NCI-H2081 treated with DMSO at 0.1 percent for 48 hours (cell line): Measurements from ENCODE around the gene WDR72.
A peak's percentile ranks its signal among the peaks of the same experiment; 100 is the strongest.
"Not testable (repeated sequence)": the region's sequence is repeated elsewhere in the genome, so short reads cannot be mapped to it uniquely, and the experiment has no call there.

Experiments
- DNase-seq: peaks from one replicate; lab custom pipeline; 2025; lab: John Stamatoyannopoulos, UW

The WDR72 gene

DNA sequence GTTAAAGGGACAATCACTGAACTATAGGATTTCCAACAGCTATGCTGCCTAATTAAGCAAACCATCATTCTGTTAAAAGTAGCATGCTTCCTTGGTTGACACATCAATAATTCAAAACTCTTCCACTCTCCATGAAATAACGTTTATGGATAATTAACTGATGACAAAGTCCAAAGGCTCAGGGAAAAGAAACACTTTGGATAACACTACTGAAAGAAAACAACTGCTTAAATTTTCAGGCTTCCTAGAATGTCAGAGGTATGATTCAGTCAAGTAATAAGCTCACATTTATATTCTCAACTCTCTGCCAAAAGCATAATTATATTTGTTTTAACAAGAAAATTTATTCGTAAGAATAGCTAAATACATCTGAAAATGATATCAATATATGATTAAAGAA lies 49.6 kb downstream of the WDR72 start:
- no peak for DNase-seq

DNA sequence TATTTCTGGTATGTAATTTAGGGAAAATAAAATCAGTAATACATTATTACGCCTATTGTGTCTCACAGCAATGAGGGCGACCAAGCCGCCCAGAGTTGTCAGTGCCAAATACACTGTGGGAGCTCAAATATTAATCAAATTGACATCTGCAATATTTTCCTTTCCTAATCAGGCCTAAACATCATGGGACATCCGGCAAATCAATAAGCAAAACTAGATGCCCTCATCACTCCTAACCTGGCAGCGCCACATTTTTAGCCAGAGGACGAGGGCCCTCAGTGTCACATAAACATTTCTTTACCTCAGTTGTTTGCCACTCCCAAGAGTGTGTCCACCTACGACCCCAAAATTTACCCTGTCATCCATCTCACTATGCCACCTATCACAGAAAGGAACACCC lies 64.1 kb downstream of the WDR72 start:
- no peak for DNase-seq

DNA sequence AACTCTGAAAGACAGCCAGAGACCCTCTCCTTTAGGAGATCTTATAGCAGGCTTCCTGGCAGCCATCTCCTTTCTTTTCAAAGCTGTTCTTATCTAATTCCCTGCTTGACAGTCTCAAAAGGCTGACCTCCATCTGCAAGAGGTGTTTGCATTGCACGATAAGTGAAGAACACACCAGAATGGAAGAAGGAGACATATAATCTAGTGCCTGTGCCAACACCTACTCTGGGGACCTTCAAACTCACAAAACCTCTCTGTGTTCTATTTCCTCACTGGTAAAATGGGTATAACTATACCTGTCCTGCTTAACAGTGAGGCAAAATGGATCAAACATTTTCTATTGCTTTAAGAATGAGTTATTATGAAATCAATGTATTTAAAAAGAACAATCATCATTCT lies 65.0 kb downstream of the WDR72 start:
- DNase-seq, result no peak

DNA sequence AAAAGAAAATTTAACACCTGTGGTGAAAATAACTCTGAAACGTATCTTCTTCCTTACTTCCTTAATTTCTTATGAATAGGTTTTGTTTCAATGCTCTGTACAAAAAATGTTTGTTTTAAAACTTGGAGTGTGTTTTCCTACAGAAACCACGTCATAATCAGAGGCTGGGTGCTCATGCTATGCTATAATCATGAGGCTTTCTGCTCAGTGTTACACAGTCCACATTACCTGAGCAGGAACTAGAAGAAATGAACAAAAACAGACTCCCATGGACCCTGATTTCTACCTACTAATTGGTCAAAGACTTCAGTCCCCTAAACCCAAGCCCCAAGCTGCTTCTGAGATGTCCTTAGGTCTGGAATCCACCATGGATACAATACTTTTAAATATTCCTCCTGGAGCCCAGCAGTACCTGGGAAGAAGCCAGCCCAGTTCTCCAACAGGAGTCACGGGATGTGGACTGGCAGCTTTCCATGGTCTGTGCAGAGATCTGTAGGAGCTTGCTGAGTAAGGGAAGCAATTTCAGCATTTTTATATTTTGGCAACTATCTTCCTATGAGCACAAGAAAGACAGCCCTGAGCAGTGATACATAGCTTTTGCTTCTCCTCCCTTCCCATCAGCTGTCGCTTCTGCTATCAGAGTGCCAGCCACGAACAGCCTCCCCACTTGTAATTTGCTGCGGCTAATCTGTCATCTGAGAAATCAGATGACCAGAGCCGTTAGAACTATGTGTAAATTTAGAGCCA lies 65.6 kb downstream of the WDR72 start:
- DNase-seq, result no peak

DNA sequence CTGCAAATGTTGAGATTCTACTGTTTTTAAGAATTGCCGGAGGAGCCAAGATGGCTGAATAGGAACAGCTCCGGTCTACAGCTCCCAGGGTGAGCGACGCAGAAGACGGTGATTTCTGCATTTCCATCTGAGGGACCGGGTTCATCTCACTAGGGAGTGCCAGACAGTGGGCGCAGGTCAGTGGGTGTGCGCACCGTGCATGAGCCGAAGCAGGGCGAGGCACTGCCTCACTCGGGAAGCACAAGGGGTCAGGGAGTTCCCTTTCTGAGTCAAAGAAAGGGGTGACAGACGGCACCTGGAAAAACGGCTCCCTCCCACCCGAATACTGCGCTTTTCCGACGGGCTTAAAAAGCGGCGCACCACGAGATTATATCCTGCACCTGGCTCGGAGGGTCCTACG lies 75.3 kb downstream of the WDR72 start:
- DNase-seq, result not testable (repeated sequence)

DNA sequence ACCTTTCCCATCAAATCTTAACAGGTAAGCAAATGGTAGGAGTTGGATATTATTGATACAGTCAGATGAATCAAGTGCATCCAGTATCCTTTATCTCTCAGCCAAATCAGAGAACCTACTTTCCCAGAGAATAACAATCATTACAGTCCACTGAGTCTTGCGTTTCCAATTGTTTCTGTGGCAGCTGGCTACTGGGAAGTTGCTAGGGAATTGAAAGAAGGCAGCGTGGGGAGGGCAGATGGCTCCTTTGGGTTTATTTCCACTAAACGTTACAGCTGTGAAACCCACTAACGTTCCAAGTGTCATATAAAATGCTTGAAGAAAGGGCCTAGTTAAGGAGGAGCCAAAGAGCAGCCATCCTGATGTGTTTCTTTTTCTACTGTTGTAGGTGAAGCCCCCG lies 78.4 kb downstream of the WDR72 start:
- DNase-seq, result no peak

DNA sequence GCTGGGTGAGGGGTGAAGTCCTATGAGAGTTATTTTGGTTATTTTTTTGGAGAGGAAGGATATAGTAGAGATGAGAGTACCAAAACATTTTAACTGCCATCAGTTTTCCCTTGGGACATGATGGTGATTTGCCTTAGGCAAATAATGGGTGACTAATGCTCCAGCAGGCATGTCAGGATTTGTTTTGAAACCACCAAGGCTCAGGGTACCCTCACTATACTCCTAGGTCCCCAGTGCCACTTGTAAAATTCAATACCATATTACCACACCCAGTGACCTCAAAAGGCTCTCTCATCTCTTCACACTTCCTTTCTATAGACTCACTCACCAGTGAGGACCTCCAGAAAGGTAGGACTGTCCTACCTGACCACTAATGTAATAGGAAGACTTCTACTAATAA lies 83.6 kb downstream of the WDR72 start:
- no peak for DNase-seq

DNA sequence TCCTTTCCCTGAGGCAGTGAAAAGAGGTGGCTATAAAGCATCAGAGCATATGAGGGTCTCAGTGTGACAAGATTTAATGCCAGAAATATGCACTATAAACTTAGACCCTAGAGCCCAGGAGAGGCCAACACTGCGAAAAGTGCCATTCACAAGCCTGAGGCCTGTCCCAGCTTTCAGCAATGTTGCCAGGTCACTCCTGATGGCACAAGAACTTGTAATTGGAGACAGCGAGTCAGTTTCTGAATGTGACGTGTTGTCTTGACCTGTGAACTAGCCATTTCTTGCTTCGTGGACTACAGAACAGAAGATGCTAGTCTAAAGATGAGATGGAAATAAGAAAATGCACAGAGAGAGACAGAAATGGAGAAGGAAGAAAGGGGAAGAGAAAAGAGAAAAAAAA lies 87.9 kb downstream of the WDR72 start:
- no peak for DNase-seq

DNA sequence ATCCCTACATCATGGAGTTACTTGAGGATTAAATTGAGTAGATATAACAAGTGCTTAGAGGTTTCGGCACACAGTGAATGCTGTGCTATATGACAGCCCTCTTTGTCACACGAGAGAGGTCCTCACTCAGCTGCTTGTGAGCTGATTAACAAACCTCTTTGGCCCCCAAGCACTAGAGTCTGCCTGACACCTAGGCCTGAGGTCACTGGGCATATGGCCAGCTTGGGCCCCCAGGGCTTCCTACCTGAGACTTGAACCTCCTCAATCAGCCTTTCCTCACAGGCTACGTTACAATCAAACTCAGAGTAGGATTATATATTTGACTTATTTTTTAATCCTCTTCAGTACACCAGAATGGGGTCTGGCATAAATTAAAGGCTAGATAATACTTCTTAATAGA lies 88.8 kb downstream of the WDR72 start:
- DNase-seq, result no peak

DNA sequence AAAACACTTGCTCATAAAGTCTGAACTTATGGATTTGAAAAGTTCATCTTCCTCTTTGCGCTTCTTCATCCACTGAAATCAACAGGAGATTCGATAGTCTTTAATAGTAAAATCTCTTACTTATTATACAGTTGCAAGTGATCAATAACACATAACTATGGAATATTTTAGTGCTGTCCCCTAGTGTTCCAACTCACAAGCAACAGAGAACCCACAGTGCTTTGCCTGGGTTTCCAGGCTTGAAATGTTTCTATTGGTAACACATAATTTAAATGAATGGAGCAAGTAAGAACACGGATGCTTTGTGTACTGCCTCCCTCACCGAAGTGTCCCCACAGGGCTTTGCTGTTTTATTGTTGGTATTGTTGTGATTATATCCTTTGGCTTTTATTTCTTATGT lies 93.5 kb downstream of the WDR72 start:
- DNase-seq, result no peak

DNA sequence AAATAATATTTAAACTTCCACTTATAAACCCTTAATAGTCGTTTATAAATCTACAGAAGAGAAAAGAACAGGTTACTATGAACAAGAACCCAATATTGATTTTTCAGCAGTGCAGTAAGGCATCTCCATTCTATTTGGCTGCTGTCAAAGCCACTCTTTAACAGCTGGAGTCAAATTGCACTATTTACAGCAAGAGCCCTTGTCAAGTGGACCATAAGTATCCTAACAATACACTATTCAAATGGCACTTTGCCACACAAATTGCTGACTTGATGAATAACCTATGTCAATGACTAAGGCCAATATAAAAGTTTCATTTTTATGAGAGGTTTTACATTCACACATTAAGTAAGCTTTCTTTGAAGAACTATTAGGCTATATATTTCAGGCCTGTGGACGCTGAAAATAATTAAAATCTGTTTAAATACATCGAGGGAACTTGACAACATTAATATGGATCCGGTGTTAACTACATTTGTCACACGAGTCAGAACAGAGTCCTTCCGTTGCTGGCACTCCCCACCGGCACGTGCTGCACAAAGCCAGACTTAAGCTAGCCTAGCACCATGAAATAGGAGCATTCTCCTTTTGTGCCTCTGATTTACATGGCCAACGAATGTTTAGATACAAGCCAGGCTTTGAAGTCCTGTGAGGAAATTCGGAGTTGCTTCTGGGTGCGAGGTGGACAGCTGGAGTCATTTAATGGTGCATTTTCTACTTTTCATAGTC lies 100.5 kb downstream of the WDR72 start:
- DNase-seq, result peak; percentile 95

DNA sequence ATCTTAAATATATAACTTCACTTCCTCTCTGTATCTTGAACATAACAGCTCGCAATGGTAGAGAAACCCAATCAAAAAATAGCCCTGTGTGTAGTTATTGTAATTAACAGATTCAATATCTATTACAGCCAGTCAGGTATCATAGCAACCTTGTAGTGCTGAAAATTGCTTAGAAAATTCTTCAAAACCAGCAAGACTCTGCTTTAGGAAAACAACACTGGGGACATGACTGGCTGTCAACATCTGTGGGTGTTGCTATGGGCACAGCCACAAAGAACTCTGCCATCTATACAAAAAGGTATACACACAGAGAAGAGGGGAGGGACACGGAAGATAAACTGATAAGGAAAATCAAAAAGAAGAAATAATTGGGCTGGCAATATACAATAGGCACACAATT lies 101.2 kb downstream of the WDR72 start:
- peak; percentile 81 for DNase-seq

DNA sequence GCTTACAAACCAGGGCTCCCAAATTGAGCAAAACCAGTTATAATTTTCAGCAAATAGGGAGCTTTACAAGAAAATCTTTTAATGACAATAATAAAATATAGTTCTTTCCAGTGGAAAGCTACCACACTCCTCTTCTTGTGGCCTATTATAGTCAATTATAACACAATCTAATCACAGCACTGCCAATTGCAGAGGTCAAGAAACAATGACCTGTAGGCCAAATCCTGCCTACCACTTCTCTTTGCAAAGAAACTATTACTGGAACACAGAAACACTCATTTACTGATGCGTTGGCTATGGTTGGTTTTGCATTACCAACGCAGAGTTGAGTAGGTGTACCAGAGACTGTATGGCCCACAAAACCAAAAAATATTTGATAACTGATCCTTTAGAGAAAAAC lies 110.5 kb downstream of the WDR72 start:
- no peak for DNase-seq

DNA sequence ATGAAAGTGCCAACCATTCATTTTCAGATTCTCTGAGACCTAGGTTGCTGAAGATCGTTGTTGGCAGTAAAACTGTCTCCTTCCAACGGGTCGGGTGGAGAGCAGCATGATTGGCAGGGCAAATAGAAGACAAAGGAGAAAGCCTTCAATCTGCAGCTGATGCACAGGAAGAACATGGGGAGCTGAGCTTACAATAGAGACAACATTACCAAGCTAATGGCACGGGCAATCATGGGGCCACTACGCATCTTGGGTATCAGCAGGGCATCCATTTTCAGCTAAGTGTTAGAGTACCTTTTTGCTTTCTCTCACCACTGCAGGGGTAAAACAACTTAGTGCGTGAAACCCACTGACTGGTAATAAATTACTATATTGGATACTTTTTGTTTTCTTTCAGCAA lies 114.8 kb downstream of the WDR72 start:
- peak; percentile 83 for DNase-seq

DNA sequence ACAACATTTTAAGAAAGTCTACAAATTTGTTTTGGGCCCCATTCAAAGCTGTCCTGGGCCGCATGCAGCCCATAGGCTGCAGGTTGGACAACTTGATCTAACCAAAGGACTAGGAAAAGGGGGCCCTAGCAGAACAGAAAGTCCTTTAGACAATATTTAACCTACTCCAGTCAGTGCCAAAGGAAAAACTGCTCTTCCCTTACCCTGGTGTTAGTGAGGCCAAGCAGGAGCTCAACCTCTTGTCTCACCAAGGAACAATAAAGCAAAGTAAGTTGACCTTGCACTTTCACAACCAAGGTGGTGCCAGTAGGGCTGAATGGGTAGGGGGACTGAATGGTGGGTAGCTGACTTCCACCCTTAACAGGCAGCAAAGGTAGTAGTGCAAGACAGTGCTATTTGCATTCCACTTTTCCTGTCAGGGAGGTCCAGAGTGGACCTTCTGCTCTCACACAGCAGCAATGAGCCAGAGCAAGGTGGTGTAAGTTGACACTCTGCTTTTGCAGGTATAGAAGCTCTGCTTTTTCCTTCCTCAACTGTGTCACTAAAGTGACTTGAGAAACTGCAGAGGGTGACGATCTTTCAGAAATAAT lies 124.9 kb downstream of the WDR72 start:
- DNase-seq, result no peak

DNA sequence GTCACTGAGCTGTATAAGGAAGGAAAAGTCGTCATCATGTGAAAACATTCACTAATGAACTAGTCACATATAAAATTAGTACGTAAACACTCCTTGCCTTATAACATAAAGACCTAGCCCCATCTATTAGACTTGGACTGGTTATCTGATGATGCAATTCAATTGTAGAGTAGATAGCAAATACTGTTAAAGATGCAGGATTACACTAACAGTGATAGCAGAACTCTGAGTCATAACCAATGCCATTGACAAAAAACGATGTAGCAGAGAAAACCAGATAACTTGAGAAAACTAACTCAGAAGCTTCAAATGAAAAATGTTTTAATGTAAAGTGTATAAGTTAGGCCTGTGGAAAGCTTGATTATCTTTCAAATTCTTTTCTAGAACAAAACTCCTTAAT lies 132.2 kb downstream of the WDR72 start:
- no peak for DNase-seq

DNA sequence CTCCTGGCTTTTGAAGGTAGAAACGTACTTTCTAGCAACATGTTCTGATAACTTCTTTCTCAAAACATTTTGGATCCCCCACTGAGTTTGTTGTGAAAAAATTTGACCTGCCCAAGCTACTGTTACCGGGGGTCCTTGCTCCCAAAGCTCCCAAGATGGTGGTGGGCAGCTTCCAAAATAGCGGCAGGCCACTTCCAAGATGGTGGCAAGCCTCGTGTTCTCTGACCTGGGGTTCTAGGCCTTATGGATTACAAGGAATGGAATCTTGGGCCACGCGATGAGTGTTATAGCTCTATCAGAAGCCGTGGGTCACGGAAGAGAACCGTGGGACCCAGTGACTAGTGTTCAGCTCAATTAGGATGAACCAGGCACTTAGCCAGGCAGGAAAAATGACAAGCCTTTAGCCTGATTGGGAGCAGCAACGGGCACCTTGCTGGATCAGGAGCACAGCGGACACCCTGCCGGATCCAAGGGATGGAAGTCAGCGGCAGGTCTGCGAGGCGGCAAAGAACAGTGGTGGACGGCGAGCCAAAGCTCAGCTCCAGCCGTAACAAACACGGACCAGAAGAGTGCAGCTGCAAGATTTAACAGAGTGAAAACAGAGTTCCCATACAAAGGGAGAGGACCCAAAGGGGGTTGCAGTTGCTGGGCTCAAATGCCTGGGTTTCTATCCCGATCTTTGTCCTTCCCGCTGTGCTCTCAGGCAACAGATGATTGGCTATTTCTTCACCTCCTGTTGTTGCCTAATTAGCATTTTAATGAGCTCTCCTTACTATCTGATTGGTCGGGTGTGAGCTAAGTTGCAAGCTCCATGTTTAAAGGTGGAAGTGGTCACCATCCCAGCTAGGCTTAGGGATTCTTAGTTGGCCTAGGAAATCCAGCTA lies 133.3 kb downstream of the WDR72 start:
- no peak for DNase-seq

DNA sequence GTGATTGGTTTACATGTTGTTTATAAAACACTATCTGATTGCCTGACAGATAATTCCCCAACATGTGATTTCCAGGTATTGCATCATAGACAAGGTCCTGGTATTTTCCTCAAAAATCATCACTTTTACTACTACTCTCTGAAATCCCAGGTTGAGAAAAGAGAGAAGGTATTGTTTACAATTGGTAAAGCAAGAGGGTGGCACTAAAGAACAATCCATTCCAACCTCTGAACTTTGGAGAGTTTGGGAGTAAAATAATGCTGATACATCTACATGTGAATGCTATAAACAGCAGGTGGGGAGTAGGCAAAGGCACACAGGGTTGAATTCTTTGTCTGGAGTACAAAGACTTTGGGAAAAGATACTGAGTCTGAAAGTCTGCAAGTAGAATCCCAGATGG lies 134.2 kb downstream of the WDR72 start:
- no peak for DNase-seq

DNA sequence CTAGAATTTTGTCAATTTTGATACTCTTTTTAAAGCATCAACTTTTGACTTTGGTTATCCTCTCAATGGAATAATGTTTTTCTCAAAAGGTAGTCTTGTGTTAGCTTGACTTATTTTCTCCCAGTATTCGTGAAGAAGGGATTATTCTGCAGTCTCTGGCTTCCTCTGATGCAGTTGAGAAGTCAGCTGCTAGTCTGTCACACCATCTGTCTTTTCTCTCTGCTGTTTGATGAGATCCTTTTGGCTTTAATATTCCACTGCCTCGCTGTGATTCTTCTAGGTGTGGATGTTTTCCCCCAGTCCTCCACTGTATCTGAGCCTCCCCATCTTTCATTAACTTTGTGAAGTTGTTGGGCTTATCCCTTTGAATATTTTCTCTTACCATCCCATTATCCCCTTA lies 141.0 kb downstream of the WDR72 start:
- no peak for DNase-seq

DNA sequence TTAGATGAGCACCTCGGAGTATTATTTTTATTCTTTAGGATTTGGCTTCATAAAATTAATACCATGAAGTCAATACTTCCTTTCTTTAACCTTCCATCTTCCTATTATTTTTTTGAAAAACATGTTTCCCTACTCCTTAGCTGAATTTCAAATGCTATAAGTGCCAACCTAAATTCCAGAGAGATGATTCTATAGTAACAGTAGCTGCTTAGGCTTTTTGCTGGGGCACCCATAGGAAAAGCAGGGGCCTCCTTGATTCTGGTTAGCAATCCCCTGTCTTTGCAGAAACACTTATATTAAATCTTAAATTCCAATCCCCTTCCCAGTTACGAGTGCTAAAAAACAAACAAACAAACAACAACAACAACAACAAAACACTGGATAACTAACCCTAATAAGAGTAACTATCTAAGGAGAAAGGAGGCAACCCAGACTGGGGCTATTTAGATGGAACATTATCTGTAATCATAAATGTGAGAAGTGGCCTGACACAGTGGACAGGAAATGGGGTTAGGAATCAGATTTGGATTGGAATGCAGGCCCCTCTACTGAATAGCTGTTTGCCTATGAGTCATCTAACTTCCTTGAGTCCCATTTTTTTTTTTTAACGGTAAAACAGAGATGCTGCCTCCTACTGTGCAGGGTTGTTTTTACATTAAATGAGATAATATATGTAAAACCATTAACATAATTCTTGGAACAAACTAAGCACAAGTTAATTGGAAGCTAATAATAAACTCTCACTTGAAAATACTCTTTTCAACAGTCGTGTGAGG lies 148.1 kb downstream of the WDR72 start:
- DNase-seq, result no peak

DNA sequence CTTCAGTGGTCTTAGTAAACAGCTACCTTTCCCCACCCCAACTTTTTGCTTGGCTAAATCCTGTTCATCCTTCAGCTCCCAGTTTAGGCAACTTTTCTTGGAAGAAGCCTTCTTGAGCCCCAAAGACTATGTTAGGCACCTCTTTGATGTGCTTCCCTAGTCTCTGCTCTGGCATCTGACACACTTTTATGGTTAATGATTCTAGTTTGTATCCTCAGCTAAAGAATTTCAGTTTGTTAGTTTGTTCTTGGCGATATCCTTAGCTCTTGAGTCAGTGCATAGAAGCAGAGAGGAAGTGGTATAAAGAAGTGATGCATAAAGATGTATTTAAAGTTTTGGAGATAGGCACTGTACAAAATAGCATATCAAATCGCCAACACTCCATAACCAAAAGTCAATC lies 168.4 kb downstream of the WDR72 start:
- DNase-seq, result no peak

DNA sequence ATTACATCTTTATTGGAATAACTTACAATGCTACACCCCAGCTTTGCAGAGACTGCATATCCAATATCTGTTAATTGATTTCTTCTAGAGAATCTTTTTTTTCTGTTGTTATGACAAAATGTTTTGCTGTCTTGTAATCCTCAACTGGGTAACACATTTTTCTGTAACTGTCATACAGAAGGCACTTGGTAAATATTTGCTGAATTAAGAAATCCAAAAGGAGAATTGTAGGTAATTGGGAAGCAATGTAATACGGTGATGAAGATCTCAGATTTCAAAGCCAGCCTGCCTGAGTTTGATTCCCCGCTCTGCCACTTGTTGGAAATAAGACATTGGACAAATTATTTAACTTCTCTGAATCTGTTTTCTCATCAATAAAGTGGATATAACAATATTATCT lies 169.1 kb downstream of the WDR72 start:
- DNase-seq, result no peak
